HL-60 (cell line): Measurements from ENCODE around the gene SZRD1.

Experiments used
- DNase-seq, 2 experiments: peaks; one replicate each; pipeline ENCODE4 v3.0.0-alpha.2; 2010 to 2020; ENCODE audit warnings: low read depth in 1 of 2, low spot score in 1 of 2
- H3K27ac ChIP-seq: fragments of 250-450 bp; sonication (Bioruptor Pico); replicated peaks from 2 replicates; pipeline ENCODE4 v1.5.1; 2020; ENCODE audit warnings: mild to moderate bottlenecking, moderate library complexity
- H3K27me3 ChIP-seq: fragments of 250-450 bp; sonication (Bioruptor Pico); 2 replicates; pipeline ENCODE4 v1.5.1; 2021; ENCODE audit warnings: mild to moderate bottlenecking, moderate library complexity; ENCODE audit not compliant: insufficient read depth, poor library complexity, severe bottlenecking
- H3K4me3 ChIP-seq: replicated peaks from 2 replicates; pipeline ENCODE4 v1.5.1; 2011; ENCODE audit warnings: mild to moderate bottlenecking, control low read depth, low read length; ENCODE audit not compliant: insufficient read depth
- CTCF ChIP-seq: IDR thresholded peaks from one replicate; pipeline ENCODE4 v1.5.1; 2011; ENCODE audit warnings: low read length, control low read depth, inconsistent platforms; ENCODE audit not compliant: insufficient read depth
- GABPA ChIP-seq: IDR thresholded peaks from 2 replicates; pipeline ENCODE4 v1.6.1; 2012; ENCODE audit warnings: low read depth
- POLR2AphosphoS5 ChIP-seq: IDR thresholded peaks from 2 replicates; pipeline ENCODE4 v1.6.1; 2012; ENCODE audit warnings: low read depth
- REST ChIP-seq: IDR thresholded peaks from 2 replicates; pipeline ENCODE4 v1.6.1; 2012; ENCODE audit warnings: low read depth; ENCODE audit not compliant: insufficient replicate concordance
- SPI1 ChIP-seq: IDR thresholded peaks from 2 replicates; pipeline ENCODE4 v1.6.1; 2012; ENCODE audit warnings: low read depth, mild to moderate bottlenecking, borderline replicate concordance

SZRD1 gene

GRCh38 chr1:16425125-16426025 lies 58.3 kb downstream of the SZRD1 start:
- TF ChIP-seq SPI1 (no peak), POLR2AphosphoS5 (no peak), REST (no peak), CTCF (no peak), GABPA (no peak)
- no peak for DNase-seq
- Histone ChIP-seq H3K4me3 (no peak overlapping the region), H3K27me3 (no peaks in the 10 kb centered on the region), H3K27ac (no peak overlapping the region)

GRCh38 chr1:16430606-16431005 lies 63.6 kb downstream of the SZRD1 start:
- no peaks in the 10 kb centered on the region for H3K27me3 ChIP-seq
- no peak for DNase-seq

GRCh38 chr1:16433030-16433429 lies 66.0 kb downstream of the SZRD1 start:
- TF ChIP-seq SPI1 (peak; percentile 6; the same call in 1 of the 2 replicates), REST (no peak)
- H3K27ac ChIP-seq: no peak overlapping the region
- peak in 1 of 2 experiments; percentile 57 for DNase-seq
- H3K4me3 ChIP-seq: no peak overlapping the region
- H3K27me3 ChIP-seq: no peaks in the 10 kb centered on the region

More at GRCh38 chr1:16430606-16431005, 63.6 kb downstream of the SZRD1 start:
- no peak overlapping the region for H3K27ac ChIP-seq
- no peak overlapping the region for H3K4me3 ChIP-seq
- no peak for TF ChIP-seq SPI1
- TF ChIP-seq POLR2AphosphoS5: no peak
- TF ChIP-seq REST: no peak

- no peak for DNase-seq
- no peaks in the 10 kb centered on the region for H3K27me3 ChIP-seq
- TF ChIP-seq REST (no peak), POLR2AphosphoS5 (no peak), SPI1 (no peak), GABPA (no peak), CTCF (no peak)
- no peak overlapping the region for H3K4me3 ChIP-seq
- H3K27ac ChIP-seq: no peak overlapping the region
Measured at GRCh38 chr1:16434007-16434406, 67.0 kb downstream of the SZRD1 start.
